Loucy (cell line): ENCODE data around the gene FAM83F.

Experiments used
- CTCF ChIP-seq: fragments of 200-600 bp; sonication (generic); conservative IDR thresholded peaks from 2 replicates; pipeline ENCODE4 v1.5.1; 2014; ENCODE audit warnings: mild to moderate bottlenecking, antibody characterized with exemption, low read length
- EZH2phosphoT487 ChIP-seq: fragments of 200-600 bp; IDR thresholded peaks from 2 replicates; pipeline ENCODE4 v1.6.1; 2018; ENCODE audit warnings: antibody characterized with exemption, mild to moderate bottlenecking, moderate library complexity, borderline replicate concordance

GRCh38 chr22:40006641-40007040, 11.9 kb downstream of the FAM83F start:
- TF ChIP-seq CTCF = no peak
- TF ChIP-seq EZH2phosphoT487 = no peak
